DMS153 treated with DMSO at 0.1 percent for 48 hours (cell line): ENCODE results near the gene ELN.
"Not testable (repeated sequence)": the region's sequence is repeated elsewhere in the genome, so short reads cannot be mapped to it uniquely, and the experiment has no call there.

Experiments
- DNase-seq: peaks from one replicate; lab custom pipeline; 2025; ENCODE audit not compliant: unreplicated experiment; lab: John Stamatoyannopoulos, UW

The ELN gene

DNA sequence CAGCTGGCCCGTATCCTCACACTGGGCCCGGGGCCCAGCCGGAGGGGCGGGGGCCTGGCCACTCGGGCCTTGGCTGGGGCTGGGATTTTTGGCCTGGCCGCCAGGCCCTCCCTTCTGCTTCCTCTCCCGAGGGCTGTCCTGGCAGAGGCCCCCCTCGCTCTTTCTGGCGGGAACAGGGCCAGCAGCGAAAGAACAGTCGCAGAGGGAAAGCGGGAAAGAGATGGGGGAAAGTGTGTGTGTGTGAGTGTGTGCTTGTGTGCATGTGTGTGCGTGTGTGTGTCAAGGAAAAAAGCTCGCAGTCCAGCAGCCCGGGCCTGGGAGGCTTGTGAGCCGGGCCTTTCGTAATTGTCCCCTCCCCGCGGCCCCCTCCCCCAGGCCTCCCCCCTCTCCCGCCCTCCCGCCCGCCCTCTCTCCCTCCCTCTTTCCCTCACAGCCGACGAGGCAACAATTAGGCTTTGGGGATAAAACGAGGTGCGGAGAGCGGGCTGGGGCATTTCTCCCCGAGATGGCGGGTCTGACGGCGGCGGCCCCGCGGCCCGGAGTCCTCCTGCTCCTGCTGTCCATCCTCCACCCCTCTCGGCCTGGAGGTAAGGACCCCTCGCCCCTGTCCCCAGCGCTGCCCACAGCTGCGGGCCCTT lies at the start of gene ELN:
Gene ELN (plus strand): TSS at position 491 of the 638 bp plus-strand sequence. CDS start 15 bp downstream, at position 506.
- DNase-seq, result no peak

DNA sequence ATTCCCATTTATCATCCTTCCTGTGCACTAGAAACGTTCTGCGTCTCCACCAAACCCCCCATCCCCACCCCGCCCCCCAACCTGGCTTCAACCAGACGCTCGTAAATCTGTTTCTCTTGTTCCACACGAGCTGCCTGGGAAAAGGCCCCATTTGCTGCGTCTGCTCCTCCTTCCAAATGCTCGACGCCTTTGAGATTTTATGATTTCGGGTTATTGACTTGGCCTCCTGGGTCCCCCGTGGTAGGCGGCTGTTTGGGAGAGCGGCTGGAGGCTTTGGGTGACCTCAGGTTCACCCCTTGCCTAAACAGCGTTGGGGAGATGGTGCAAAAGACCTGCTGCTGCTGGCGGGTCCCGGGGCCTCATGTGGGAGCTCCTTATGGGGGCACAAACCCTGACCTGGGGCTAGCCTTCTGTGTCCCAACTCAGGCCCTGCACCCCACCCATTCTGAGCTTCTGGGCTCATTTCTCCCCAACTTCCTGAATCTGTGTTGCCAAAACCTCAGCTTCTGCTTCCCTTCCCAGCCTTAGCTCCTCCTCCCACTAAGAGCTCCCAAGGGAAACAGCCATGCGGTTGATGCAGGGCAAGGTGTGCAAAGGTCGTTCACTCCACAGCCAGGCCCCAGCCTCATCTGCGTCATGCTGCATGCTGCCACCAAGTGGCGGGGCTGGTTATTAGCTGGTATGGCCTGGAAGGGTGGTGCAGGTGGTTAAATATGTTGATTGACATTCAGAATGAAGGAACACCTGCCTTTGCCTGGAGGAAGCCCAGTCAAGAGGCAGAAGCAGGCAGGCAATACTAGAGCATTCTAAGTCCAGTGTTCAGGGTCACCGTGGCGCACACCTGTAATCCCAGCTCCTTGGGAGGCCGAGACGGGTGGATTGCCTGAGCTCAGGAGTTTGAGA lies 49.1 kb upstream of the ELN start:
- peak; percentile 87 for DNase-seq

DNA sequence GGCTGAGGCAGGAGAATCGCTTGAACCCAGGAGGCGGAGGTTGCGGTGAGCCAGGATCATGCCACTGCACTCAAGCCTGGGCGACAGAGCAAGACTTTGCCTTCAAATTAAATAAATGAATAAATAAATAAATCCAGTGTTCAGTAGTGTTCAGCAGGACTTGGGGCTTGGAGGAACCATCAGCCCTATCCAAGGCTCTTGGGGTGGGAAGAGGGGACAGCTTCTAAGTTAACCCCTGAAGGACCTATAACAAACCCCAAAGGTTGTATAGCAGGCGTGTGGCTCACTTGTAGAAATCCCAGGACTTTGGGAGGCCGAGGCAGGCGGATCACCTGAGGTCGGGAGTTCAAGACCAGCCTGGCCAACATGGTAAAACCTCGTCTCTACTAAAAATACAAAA lies 48.3 kb upstream of the ELN start:
- DNase-seq, result not testable (repeated sequence)

GRCh38 chr7:73980206-73980605 lies 47.8 kb upstream of the ELN start:
- DNase-seq, result no peak

DNA sequence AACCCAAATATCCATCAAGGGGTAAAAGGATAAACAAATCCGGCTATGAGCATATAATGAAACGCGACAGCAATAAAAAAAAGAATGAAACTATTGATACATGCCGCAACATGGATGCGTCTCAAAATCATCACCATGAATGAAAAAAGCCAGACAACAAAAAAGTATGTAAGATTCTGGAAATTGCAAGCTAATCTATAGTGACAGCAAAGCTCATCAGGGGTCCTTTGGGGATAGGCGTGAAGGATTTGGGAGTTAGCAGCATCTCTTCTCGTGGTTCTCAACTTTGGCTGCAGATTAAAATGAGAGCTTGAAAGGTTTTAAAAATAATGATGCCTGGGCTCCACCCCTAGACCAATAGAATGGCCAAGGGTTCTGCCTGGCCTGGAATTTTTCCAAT lies 46.0 kb upstream of the ELN start:
- no peak for DNase-seq

GRCh38 chr7:73983437-73984164 lies 44.4 kb upstream of the ELN start:
- DNase-seq, result no peak

DNA sequence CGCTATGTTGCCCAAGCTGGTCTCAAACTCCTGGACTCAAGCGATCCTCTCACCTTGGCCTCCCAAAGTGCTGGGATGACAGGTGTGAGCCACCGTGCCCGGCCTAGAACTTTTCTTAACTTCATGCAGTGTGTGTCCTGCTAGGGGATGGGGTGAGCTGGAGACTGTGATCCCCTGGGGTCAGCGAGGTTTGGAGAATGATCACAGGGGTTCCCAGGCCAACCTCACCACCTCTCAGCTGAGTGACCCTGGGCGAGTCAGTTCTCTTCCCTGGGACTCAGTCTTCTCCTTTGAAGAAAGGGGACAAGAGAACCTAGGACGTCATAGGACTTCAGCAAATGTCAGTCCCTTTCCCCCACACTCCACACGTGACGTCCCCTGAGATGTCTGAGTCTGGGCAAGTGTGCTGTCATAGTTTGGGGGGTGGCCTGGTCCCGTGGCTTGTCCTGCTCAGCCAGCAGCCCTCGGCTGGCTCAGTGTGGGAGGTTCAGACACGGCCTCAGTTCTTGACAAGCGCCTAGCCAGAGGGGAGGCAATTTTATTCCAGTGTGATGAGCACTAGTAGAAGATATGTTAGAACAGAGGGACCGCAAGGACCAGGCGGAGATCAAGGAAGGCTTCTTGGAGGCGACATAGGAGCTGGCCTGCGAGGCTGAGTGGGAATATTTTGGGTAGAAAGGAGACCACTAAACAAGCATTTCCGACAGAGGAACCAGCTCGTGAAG lies 43.3 kb upstream of the ELN start:
- DNase-seq, result no peak

- DNase-seq, result no peak
Observed at GRCh38 chr7:73985737-73986141, 42.2 kb upstream of the ELN start.

GRCh38 chr7:73986158-73986631 lies 41.8 kb upstream of the ELN start:
- no peak for DNase-seq

DNA sequence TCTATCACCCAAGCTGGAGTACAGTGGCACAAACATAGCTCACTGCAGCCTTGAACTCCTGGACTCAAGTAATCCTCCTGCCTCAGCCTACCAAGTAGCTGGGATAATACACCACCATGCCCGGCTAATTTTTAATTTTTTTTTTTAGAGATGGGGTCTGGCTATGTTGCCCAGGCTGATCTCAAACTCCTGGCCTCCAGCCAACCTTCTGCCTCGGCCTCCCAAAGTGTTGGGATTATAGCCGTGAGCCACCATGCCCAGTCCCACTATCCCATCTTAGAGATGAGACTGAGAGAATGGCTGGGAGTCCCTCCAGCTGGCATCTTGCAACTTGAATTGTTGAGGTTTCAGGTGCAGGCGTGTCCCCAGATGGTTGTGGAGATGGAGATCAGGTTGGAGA lies 40.7 kb upstream of the ELN start:
- no peak for DNase-seq

DNA sequence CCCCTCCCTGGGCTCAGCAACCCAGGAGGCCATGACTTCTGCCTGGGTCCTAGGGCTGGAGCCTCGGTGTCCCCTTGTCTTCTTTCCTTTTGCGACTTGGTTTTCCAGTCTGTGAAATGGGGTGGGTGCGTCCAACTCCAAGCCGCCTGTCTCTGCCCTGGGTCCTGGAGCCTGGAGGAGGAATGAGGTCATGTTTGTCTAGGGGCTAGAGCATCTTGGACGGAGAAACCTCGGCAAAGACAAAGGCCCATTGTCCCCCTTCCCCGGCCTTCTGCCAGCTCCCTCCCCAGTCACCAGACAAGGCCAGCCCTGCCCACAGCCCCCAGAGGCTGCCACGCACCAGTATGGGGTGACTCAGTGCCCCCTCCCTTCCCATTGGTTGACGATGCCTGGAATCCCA lies 39.8 kb upstream of the ELN start:
- DNase-seq, result no peak

DNA sequence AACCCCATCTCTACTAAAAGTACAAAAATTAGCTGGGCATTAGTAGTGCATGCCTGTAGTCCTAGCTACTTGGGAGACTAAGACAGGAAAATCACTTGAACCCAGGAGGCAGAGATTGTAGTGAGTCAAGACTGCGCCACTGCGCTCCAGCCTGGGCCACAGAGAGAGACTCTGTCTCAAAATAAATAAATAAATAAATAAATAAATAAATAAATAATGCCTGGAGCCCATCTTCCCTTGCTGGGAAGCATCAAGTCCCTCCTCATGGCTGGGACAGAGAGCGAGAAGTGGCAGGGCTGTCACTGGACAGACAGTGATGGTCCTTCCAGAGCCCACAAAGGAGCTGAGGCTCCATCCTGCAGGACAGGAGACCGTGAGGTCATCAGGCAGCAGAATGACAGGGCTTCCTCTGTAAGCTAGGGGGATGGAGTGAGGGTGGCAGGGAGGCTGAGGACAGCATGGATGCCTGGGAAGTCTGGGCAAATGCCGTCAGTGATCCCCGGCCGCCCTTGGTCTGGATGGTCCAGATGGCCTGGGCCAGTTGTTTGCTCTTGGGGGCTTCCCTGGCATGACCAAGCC lies 36.4 kb upstream of the ELN start:
- no peak for DNase-seq

- DNase-seq, result no peak
Observed at GRCh38 chr7:73992101-73992562, 35.8 kb upstream of the ELN start.

DNA sequence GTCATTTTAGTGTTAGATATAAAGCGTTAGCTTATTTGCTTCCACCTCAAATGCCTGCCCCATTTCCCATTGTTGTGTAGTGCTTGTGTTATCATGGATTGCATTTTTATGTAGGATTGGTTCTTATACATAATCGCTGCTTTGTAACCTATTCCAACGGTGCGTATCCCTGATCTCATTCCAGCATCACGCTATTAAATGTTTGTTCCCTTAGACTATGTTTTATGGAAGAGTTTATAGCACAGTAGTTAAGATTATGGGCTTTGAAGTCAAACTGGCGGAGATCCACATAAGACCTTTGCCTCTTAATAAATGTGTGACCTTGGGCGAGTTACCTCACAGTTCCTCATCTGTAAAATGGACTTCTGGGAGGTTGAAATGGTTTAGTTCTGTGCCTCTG lies 34.0 kb upstream of the ELN start:
- DNase-seq, result no peak

DNA sequence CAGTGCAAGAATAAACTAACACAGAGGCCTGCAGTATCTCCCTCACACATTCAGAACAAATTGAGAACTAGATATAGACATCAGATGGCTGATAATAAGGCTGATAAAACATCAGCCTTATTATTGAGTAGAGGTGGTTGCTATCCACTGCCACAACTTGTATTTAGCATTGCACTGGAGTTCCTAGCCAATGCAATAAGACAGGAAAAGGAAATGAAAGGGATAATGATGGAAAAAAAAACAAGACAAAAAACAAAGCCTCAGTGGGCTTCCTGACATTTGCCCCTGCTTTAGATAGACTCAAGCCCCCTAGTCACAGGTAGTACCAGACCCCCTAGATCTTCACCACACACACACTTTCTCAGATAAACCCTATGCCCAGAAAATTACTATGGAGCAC lies 33.2 kb upstream of the ELN start:
- DNase-seq, result no peak

DNA sequence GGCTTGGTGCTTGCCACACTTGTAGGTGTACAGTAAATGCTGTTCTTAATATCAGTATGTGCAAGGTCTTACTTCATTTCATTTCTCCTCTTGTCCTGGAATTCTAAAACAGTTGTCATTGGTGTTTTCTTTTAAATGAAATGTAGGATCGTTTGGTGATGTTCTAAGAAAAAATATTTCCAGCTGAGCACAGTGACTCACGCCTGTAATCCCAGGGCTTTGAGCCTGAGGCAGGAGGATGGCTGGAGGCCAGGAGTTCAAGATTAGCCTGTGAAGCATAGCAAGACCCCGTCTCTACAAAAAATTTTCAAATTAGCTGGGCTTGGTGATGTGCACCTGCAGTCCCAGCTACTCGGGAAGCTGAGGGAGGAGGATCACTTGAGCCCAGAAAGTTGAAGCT lies 32.6 kb upstream of the ELN start:
- no peak for DNase-seq

DNA sequence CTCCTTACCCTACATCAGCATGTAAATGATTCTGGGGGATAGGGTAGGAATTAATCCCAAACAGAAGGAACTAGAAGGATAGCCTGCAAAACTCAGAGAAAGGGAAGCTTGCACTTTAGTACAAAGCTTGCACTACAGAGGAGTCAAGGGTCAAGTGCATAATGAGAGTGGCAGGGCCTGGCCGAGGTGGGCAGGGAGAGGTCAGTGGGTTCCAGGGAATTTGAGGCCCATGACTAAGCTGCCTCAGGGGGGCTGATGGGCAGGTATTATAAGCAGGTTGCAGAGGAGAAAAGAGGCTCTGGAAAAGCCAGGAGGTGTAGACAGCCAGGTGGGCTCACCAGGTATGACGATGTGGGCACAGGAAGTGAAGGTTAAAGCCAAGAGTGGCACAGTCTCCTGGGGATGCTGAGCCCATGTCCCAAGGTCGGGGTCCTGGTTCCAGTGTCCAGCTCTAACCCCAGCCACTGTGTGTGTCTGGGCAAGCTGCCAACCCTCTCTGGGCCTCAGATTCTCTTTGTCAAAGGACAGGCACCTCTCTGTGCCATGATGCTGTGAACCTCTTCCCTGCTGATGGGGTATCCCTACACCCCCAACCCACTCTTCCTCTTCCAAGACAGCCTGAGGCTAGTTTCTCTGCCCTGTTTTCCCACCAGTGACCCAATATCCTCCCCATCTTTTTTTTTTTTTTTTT lies 32.0 kb upstream of the ELN start:
- DNase-seq, result no peak

GRCh38 chr7:73997056-73997455 lies 30.9 kb upstream of the ELN start:
- DNase-seq, result no peak

DNA sequence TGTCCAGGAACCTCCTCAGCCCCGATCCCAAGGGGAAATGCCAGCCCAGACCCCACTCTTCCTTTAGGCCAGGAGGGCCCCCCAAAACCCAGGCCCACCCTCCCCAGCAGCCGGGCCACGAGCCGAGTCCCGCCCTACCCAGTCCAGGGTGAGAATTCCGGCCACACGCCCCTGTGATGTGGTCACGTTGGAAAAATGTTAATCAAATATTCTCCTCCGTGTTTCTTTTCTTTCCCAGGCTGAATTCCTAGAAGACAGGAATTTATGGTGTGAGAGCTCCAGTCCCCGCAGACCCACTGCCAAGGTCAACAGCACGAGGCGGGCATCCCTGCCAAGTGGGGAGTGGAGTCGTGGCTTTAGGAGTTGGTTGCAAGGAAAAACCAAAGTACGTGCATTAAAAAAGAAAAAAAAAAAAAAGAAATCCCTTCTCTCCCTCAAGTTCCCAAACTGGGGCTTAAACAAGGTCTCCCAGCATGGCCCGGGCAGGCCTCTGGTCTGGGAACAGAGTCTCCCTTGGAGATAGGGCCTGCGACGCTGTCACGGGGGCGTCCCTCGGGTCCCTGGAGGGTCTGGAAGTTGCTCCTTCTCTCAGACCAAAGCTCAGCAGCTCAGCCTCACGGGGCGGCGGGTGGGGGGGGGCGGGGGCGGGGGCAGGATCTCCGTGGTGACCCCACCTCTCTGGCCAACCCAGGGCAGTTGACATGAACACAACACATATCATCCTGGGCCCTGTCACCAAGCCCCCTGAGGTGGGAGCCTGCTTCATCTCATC lies 28.1 kb upstream of the ELN start:
- DNase-seq, result no peak
